HepG2 (cell line): Measurements from ENCODE around the gene PIP5K1C. TPM values are rescaled to one million over a fixed set of nuclear protein-coding genes. Genes with fewer than 3 reads are reported as not detected.
A peak's percentile ranks its signal among the peaks of the same experiment; 100 is the strongest.

Experiments used
- CERS6 ChIP-seq: sonication (generic); formaldehyde crosslinking; IDR thresholded peaks from 2 replicates; pipeline ENCODE4 v1.5.0; 2020; ENCODE audit warnings: missing genetic modification reagents
- ETV6 ChIP-seq: sonication (generic); formaldehyde crosslinking; conservative IDR thresholded peaks from 2 replicates; pipeline ENCODE4 v1.4.0; 2020; ENCODE audit warnings: missing genetic modification reagents
- NR2F1 ChIP-seq, 2 experiments: fragments of 450-650 bp in 1 of 2; formaldehyde crosslinking in 1 of 2; IDR thresholded peaks; 2 replicates each; pipeline versions ENCODE4 v1.5.0 to v1.6.1; 2016 to 2020; ENCODE audit warnings: mild to moderate bottlenecking in 1 of 2, missing compliant biosample characterization in 1 of 2, missing genetic modification reagents in 1 of 2, moderate library complexity in 1 of 2
- NR2F6 ChIP-seq, 2 experiments: IDR thresholded peaks; 2 replicates each; pipeline ENCODE4 v1.6.1; 2016; ENCODE audit warnings: antibody characterized with exemption in 1 of 2, mild to moderate bottlenecking in 1 of 2
- NRL ChIP-seq: sonication (generic); formaldehyde crosslinking; IDR thresholded peaks from 2 replicates; pipeline ENCODE4 v1.5.0; 2020; ENCODE audit warnings: missing genetic modification reagents, mild to moderate bottlenecking, moderate library complexity, borderline replicate concordance
- SAFB2 ChIP-seq: sonication (generic); formaldehyde crosslinking; IDR thresholded peaks from 2 replicates; pipeline ENCODE4 v1.5.1; 2020; ENCODE audit warnings: missing genetic modification reagents, low read depth, mild to moderate bottlenecking, borderline replicate concordance
- SPEN ChIP-seq: sonication (generic); formaldehyde crosslinking; IDR thresholded peaks from 2 replicates; pipeline ENCODE4 v1.5.1; 2020; ENCODE audit warnings: low read depth, mild to moderate bottlenecking, missing genetic modification reagents
- ZFYVE20 ChIP-seq: sonication (generic); formaldehyde crosslinking; IDR thresholded peaks from 2 replicates; pipeline ENCODE4 v1.8.0; 2023; ENCODE audit warnings: low read depth, mild to moderate bottlenecking, moderate library complexity, missing genetic modification reagents, borderline replicate concordance
- ZNF598 ChIP-seq: sonication (generic); formaldehyde crosslinking; IDR thresholded peaks from 2 replicates; pipeline ENCODE4 v1.5.1; 2020; ENCODE audit warnings: mild to moderate bottlenecking, missing genetic modification reagents, borderline replicate concordance
- ZNF660 ChIP-seq: sonication (generic); formaldehyde crosslinking; IDR thresholded peaks from 2 replicates; pipeline ENCODE4 v1.5.1; 2020; ENCODE audit warnings: mild to moderate bottlenecking, low read depth, missing genetic modification reagents, borderline replicate concordance
- ZNF674 ChIP-seq: sonication (generic); formaldehyde crosslinking; IDR thresholded peaks from 2 replicates; pipeline ENCODE4 v1.5.0; 2020; ENCODE audit warnings: low read depth, mild to moderate bottlenecking, missing genetic modification reagents
- polyA plus RNA-seq, 8 experiments: library from polyadenylated mRNA; depleted of rRNA in 3 of 8; stranded (reverse) in 7 of 8; unstranded in 1 of 8; fragments of >200 nt; fragmentation: Illumina TruSeq in 4 of 8; extraction: Trizol in 4 of 8; gene quantifications; 2 replicates each; pipeline versions ENCODE4 v1.2.1 to v1.2.3, GENCODE V29; 2011 to 2016; ENCODE audit warnings: low read depth in 4 of 8, missing spikeins in 1 of 8, mixed read lengths in 1 of 8; ENCODE audit not compliant: insufficient read depth in 1 of 8
- total RNA-seq, 5 experiments: library from RNA; depleted of rRNA; stranded (reverse); fragments of >200 nt; fragmentation: Illumina TruSeq; extraction: Trizol; gene quantifications; 2 replicates each; pipeline ENCODE4 v1.2.3, GENCODE V29; 2016; ENCODE audit warnings: low read depth in 1 of 5
- TF ChIP-seq, protein P1 (sequence below): sonication (generic); formaldehyde crosslinking; IDR thresholded peaks from 2 replicates; pipeline ENCODE4 v1.5.1; 2020; ENCODE audit warnings: mild to moderate bottlenecking, missing genetic modification reagents, moderate library complexity
- TF ChIP-seq, protein P2 (sequence below): sonication (generic); formaldehyde crosslinking; IDR thresholded peaks from 2 replicates; pipeline ENCODE4 v1.8.1; 2023; ENCODE audit warnings: missing genetic modification reagents, mild to moderate bottlenecking, borderline replicate concordance
- TF ChIP-seq, protein P3 (sequence below): sonication (generic); formaldehyde crosslinking; IDR thresholded peaks from 2 replicates; pipeline ENCODE4 v1.4.0; 2020; ENCODE audit warnings: mild to moderate bottlenecking, low read depth, missing genetic modification reagents
- TF ChIP-seq, protein P4 (sequence below): sonication (generic); formaldehyde crosslinking; IDR thresholded peaks from 2 replicates; pipeline ENCODE4 v1.8.1; 2023; ENCODE audit warnings: mild to moderate bottlenecking, missing genetic modification reagents, borderline replicate concordance
- TF ChIP-seq, protein P5 (sequence below): sonication (generic); formaldehyde crosslinking; IDR thresholded peaks from 2 replicates; pipeline ENCODE4 v1.8.0; 2022; ENCODE audit warnings: mild to moderate bottlenecking, missing genetic modification reagents, moderate library complexity
- TF ChIP-seq, protein P6 (sequence below): sonication (generic); formaldehyde crosslinking; IDR thresholded peaks from 2 replicates; pipeline ENCODE4 v1.9.0; 2022; ENCODE audit warnings: low read depth, missing genetic modification reagents

Gene PIP5K1C
- total and polyA plus RNA-seq, 2 of the 13 experiments (the other 11 are each of a cell fraction or from before 2014, with no cell fraction given) = 3.6 to 4.3 TPM

DNA sequence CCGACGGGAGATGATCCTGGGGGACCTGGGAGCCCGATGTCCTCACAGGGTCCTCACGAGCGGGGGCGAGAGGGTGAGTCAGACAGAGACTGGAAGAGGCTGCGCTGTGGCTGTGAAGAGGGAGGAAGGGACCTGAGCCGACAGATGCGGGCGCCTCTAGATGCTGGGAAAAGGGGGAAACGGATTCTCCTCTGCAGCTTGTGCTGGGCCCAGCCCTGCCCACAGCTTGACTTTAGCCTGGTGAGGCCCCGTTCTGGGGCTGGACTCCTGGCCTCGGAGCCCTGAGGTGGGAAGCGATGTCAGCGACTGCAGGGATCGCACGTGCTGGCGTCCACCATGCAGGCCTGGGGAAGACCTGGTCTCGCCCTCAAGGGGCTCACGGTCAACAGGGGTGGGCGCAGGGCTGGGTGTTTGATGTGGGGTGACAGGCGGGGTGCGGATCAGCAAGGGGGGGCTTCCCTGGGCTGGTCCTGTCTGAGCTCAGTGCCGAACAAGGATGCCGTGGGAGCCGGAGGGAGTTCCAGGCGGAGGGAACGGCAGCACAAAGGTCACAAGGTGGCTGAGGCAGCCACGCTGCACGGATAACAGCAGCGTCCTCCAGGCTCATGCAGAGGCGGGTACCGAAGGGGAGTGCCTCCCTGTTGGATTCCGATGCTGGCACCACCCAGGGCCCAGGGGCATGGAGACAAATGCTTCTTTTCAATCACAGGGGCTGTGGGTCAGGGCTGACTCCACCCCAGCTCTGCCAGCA is 31.8 kb downstream of the PIP5K1C start (continued):
- TF ChIP-seq NR2F1 (CRISPR knock-in tag; IDR thresholded peaks at IDR 0.05) (peak in 1 of 2 experiments; percentile 76; a peak in 2 of 4 replicates), ETV6 (CRISPR knock-in tag) (no peak), ZNF674 (CRISPR knock-in tag) (no peak), SPEN (CRISPR knock-in tag) (peak; percentile 63), NRL (CRISPR knock-in tag) (no peak), ZNF598 (CRISPR knock-in tag) (peak; percentile 92; the same call in 1 of the 2 replicates), ZFYVE20 (no peak), ZNF660 (CRISPR knock-in tag) (no peak), SAFB2 (CRISPR knock-in tag) (no peak), NR2F6 (IDR thresholded peaks at IDR 0.05) (peak; percentile 51; the same call in 1 of the 2 replicates), NR2F6 (CRISPR knock-in tag; IDR thresholded peaks at IDR 0.05) (no peak), CERS6 (CRISPR knock-in tag) (no peak)
- TF ChIP-seq, protein P1, sequence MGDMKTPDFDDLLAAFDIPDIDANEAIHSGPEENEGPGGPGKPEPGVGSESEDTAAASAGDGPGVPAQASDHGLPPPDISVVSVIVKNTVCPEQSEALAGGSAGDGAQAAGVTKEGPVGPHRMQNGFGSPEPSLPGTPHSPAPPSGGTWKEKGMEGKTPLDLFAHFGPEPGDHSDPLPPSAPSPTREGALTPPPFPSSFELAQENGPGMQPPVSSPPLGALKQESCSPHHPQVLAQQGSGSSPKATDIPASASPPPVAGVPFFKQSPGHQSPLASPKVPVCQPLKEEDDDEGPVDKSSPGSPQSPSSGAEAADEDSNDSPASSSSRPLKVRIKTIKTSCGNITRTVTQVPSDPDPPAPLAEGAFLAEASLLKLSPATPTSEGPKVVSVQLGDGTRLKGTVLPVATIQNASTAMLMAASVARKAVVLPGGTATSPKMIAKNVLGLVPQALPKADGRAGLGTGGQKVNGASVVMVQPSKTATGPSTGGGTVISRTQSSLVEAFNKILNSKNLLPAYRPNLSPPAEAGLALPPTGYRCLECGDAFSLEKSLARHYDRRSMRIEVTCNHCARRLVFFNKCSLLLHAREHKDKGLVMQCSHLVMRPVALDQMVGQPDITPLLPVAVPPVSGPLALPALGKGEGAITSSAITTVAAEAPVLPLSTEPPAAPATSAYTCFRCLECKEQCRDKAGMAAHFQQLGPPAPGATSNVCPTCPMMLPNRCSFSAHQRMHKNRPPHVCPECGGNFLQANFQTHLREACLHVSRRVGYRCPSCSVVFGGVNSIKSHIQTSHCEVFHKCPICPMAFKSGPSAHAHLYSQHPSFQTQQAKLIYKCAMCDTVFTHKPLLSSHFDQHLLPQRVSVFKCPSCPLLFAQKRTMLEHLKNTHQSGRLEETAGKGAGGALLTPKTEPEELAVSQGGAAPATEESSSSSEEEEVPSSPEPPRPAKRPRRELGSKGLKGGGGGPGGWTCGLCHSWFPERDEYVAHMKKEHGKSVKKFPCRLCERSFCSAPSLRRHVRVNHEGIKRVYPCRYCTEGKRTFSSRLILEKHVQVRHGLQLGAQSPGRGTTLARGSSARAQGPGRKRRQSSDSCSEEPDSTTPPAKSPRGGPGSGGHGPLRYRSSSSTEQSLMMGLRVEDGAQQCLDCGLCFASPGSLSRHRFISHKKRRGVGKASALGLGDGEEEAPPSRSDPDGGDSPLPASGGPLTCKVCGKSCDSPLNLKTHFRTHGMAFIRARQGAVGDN = peak; percentile 98
- TF ChIP-seq, protein P2, sequence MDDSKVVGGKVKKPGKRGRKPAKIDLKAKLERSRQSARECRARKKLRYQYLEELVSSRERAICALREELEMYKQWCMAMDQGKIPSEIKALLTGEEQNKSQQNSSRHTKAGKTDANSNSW (CRISPR knock-in tag) = no peak
- TF ChIP-seq, protein P3, sequence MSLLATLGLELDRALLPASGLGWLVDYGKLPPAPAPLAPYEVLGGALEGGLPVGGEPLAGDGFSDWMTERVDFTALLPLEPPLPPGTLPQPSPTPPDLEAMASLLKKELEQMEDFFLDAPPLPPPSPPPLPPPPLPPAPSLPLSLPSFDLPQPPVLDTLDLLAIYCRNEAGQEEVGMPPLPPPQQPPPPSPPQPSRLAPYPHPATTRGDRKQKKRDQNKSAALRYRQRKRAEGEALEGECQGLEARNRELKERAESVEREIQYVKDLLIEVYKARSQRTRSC = no peak
- TF ChIP-seq, protein P4, sequence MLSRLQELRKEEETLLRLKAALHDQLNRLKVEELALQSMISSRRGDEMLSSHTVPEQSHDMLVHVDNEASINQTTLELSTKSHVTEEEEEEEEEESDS (CRISPR knock-in tag) = no peak
- TF ChIP-seq, protein P5, sequence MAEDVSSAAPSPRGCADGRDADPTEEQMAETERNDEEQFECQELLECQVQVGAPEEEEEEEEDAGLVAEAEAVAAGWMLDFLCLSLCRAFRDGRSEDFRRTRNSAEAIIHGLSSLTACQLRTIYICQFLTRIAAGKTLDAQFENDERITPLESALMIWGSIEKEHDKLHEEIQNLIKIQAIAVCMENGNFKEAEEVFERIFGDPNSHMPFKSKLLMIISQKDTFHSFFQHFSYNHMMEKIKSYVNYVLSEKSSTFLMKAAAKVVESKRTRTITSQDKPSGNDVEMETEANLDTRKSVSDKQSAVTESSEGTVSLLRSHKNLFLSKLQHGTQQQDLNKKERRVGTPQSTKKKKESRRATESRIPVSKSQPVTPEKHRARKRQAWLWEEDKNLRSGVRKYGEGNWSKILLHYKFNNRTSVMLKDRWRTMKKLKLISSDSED (CRISPR knock-in tag) = no peak
- TF ChIP-seq, protein P6, sequence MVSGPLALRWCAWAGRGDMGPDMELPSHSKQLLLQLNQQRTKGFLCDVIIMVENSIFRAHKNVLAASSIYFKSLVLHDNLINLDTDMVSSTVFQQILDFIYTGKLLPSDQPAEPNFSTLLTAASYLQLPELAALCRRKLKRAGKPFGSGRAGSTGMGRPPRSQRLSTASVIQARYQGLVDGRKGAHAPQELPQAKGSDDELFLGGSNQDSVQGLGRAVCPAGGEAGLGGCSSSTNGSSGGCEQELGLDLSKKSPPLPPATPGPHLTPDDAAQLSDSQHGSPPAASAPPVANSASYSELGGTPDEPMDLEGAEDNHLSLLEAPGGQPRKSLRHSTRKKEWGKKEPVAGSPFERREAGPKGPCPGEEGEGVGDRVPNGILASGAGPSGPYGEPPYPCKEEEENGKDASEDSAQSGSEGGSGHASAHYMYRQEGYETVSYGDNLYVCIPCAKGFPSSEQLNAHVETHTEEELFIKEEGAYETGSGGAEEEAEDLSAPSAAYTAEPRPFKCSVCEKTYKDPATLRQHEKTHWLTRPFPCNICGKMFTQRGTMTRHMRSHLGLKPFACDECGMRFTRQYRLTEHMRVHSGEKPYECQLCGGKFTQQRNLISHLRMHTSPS (CRISPR knock-in tag) = no peak
